Calu3 (cell line): Measurements from ENCODE around the gene CDK4. TPM values are rescaled to one million over a fixed set of nuclear protein-coding genes. Genes with fewer than 3 reads are reported as not detected.

Experiments used
- BruUV-seq: library from RNA; stranded (reverse); fragments of 400-500 nt; replicated peaks from 2 replicates; lab custom pipeline; 2021; lab: Mats Ljungman, UMichigan
- CTCF ChIA-PET: fragments of 300-600 bp; sonication (Branson Sonifier 250); formaldehyde crosslinking; loops from one replicate; lab custom pipeline; 2022; ENCODE audit warnings: antibody characterized with exemption; lab: Charles Lee
- DNase-seq: peaks from one replicate; pipeline ENCODE4 v3.0.0; 2022
- H3K27ac Mint-ChIP-seq: one replicate; pipeline ENCODE4 v1.8.0; 2022; ENCODE audit warnings: mixed read lengths; ENCODE audit not compliant: unreplicated experiment
- H3K27me3 Mint-ChIP-seq: one replicate; pipeline ENCODE4 v1.8.0; 2022; ENCODE audit warnings: mixed read lengths; ENCODE audit not compliant: unreplicated experiment
- H3K36me3 Mint-ChIP-seq: one replicate; pipeline ENCODE4 v1.8.0; 2022; ENCODE audit warnings: mild to moderate bottlenecking, moderate library complexity, mixed read lengths; ENCODE audit not compliant: insufficient read depth, unreplicated experiment
- H3K4me1 Mint-ChIP-seq: one replicate; pipeline ENCODE4 v1.8.0; 2022; ENCODE audit warnings: mild to moderate bottlenecking, low read depth, mixed read lengths; ENCODE audit not compliant: unreplicated experiment
- H3K4me3 Mint-ChIP-seq: one replicate; pipeline ENCODE4 v1.8.0; 2022; ENCODE audit warnings: mild to moderate bottlenecking, low read depth, moderate library complexity, mixed read lengths; ENCODE audit not compliant: unreplicated experiment
- H3K9me3 Mint-ChIP-seq: one replicate; pipeline ENCODE4 v1.8.0; 2022; ENCODE audit warnings: low read depth, mixed read lengths; ENCODE audit not compliant: unreplicated experiment
- CTCF ChIP-seq: fragments of 200-600 bp; IDR thresholded peaks from one replicate; pipeline ENCODE4 v1.8.0; 2022; ENCODE audit warnings: antibody characterized with exemption; ENCODE audit not compliant: unreplicated experiment
- intact Hi-C: fragments of 100-400 bp; cut with micrococcal nuclease; formaldehyde crosslinking; loops from one replicate; pipeline ENCODE4 v1.10.0; 2022; ENCODE audit not compliant: unreplicated experiment
- microRNA-seq: library from miRNA; unstranded; fragments of <30 nt; microRNA quantifications from one replicate; pipeline ENCODE4 v1.2.0, GENCODE V29; 2022
- total RNA-seq: library from RNA; stranded (reverse); gene quantifications from 2 replicates; pipeline ENCODE4 v1.2.3, GENCODE V29; 2022

CDK4 gene
- total RNA-seq, 1 experiment from 2014 or later, result 188 TPM

DNA sequence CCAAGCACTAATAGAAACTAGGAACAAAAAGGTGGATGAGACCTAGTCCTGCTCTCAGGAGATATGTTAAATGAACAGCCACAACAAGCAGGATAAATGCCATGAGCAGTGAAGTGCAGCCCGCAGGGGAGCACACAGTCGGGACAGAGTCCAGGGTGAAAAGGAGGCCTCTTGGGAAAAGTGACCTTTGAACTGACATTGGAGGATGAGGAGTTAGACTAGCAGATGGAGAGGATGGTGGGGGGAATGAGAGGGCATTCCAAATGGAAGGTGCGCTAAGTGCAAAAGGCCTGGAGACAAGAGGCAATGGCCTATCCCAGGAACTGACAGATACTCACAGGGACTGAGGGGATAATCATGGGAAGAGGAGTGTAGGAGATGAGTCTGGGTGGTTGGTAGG, 53.7 kb downstream of the CDK4 start:
- no peak for TF ChIP-seq CTCF
- H3K27ac Mint-ChIP-seq, result no peak overlapping the region
- no peak overlapping the region for H3K4me3 Mint-ChIP-seq
- H3K36me3 Mint-ChIP-seq, result peaks cover 43% of the 10 kb centered on the region
- no peaks in the 10 kb centered on the region for H3K27me3 Mint-ChIP-seq
- no peaks in the 10 kb centered on the region for H3K4me1 Mint-ChIP-seq
- CTCF ChIA-PET, result no interaction called here
- no peak for DNase-seq
- intact Hi-C loops, result no loop called here
- BruUV-seq, result no TSS peak
- no peaks in the 10 kb centered on the region for H3K9me3 Mint-ChIP-seq

Small RNA genes lying within 50 kb of the gene (microRNA-seq; reads per million reads assigned to microRNA genes)
- gene MIR6759, result 1.1 reads per million

Other genes with a start within 250 kb of the CDK4 start
- gene DDIT3, start 231.8 kb downstream of the CDK4 start, total RNA-seq, result 70.2 and 80.5 TPM in 2 replicates
- 119 and 127 TPM in 2 replicates for gene MBD6, start 229.5 kb downstream of the CDK4 start, total RNA-seq
- gene DCTN2, start 205.1 kb downstream of the CDK4 start, total RNA-seq, result 121 and 131 TPM in 2 replicates
- gene KIF5A, start 202.3 kb downstream of the CDK4 start, total RNA-seq, result 0.10 TPM in 1 of 2 replicates, not detected in the other
- gene PIP4K2C, start 161.1 kb downstream of the CDK4 start, total RNA-seq, result 66.3 and 80.3 TPM in 2 replicates
- gene DTX3, start 147.5 kb downstream of the CDK4 start, total RNA-seq, result 23.1 and 25.9 TPM in 2 replicates
- gene ARHGEF25, start 140.9 kb downstream of the CDK4 start, total RNA-seq, result 2.2 and 4.7 TPM in 2 replicates
- 8.1 and 11.1 TPM in 2 replicates for gene B4GALNT1, start 119.1 kb downstream of the CDK4 start, total RNA-seq
- gene OS9, start 58.2 kb downstream of the CDK4 start, total RNA-seq, result 221 and 258 TPM in 2 replicates
- 0.57 and 0.59 TPM in 2 replicates for gene AGAP2, start 13.6 kb downstream of the CDK4 start, total RNA-seq
- 40.2 and 46.7 TPM in 2 replicates for gene TSPAN31, start 7.3 kb downstream of the CDK4 start, total RNA-seq
- gene MARCHF9, start 2.8 kb upstream of the CDK4 start, total RNA-seq, result 39.0 and 42.4 TPM in 2 replicates
- 1.8 TPM in 2 replicates for gene CYP27B1, start 14.8 kb upstream of the CDK4 start, total RNA-seq
- 50.5 and 51.8 TPM in 2 replicates for gene METTL1, start 19.8 kb upstream of the CDK4 start, total RNA-seq
- 8.4 TPM in 2 replicates for gene EEF1AKMT3, start 20.3 kb upstream of the CDK4 start, total RNA-seq
- gene TSFM, start 30.5 kb upstream of the CDK4 start, total RNA-seq, result 47.1 and 49.0 TPM in 2 replicates
- gene AVIL, start 66.4 kb upstream of the CDK4 start, total RNA-seq, result 6.4 and 7.9 TPM in 2 replicates
- gene CTDSP2, start 94.4 kb upstream of the CDK4 start, total RNA-seq, result 117 and 119 TPM in 2 replicates
- 10.7 and 12.8 TPM in 2 replicates for gene ATP23, start 189.3 kb upstream of the CDK4 start, total RNA-seq